Natural killer cell treated with Interleukin-12 subunit alpha and Interleukin-12 subunit beta and Interleukin-15 and Interleukin-18, amount 100 ng/mL, for 72 hours (primary cell): ENCODE results near the gene RSAD1. TPM values are rescaled to one million over a fixed set of nuclear protein-coding genes. Genes with fewer than 3 reads are reported as not detected.

Experiments used
- ATAC-seq, 2 donors: fragments of 150-1000 bp; cut with Tn5 transposase in 1 of 2; sonication (Bioruptor Pico), chemical (Tn5 transposase) in 1 of 2; 2 replicates each; pipeline ENCODE4 v1.10.0; 2021
- DNase-seq: peaks from one replicate; pipeline ENCODE4 v3.0.0; 2022; ENCODE audit warnings: low spot score
- H3K27ac Mint-ChIP-seq, 2 donors: 1 replicate in 1 of 2; 2 replicates in 1 of 2; pipeline ENCODE4 v1.8.0; 2022; ENCODE audit warnings: mixed read lengths in 2 of 2, mild to moderate bottlenecking in 1 of 2, moderate library complexity in 1 of 2
- H3K27me3 Mint-ChIP-seq, 2 donors: 1 replicate in 1 of 2; 2 replicates in 1 of 2; pipeline ENCODE4 v1.8.0; 2022; ENCODE audit warnings: mixed read lengths in 2 of 2
- H3K36me3 Mint-ChIP-seq: one replicate; pipeline ENCODE4 v1.8.0; 2022; ENCODE audit warnings: mixed read lengths
- H3K4me1 Mint-ChIP-seq, 2 donors: 1 replicate in 1 of 2; 2 replicates in 1 of 2; pipeline ENCODE4 v1.8.0; 2022; ENCODE audit warnings: low read depth in 2 of 2, mixed read lengths in 2 of 2, mild to moderate bottlenecking in 1 of 2
- H3K4me3 Mint-ChIP-seq: one replicate; pipeline ENCODE4 v1.8.0; 2022; ENCODE audit warnings: mixed read lengths
- H3K9me3 Mint-ChIP-seq: 2 replicates; pipeline ENCODE4 v1.8.0; 2022; ENCODE audit warnings: mixed read lengths
- total RNA-seq, 2 donors: library from RNA; stranded (reverse); gene quantifications; one replicate each; pipeline ENCODE4 v1.2.3, GENCODE V29; 2022

RSAD1 gene
- total RNA-seq, 2 donors from 2014 or later = 34.3 to 54.2 TPM

GRCh38 chr17:50518384-50519023 lies 39.8 kb downstream of the RSAD1 start:
- DNase-seq = no peak
- H3K4me1 Mint-ChIP-seq = no peaks in the 10 kb centered on the region
- no peaks in the 10 kb centered on the region for H3K36me3 Mint-ChIP-seq
- H3K27me3 Mint-ChIP-seq = no peaks in the 10 kb centered on the region
- H3K27ac Mint-ChIP-seq = no peak overlapping the region
- H3K9me3 Mint-ChIP-seq = no peaks in the 10 kb centered on the region
- no peak for ATAC-seq
- H3K4me3 Mint-ChIP-seq = no peak overlapping the region

- DNase-seq (no peak), ATAC-seq (no peak)
- no peaks in the 10 kb centered on the region for H3K36me3 Mint-ChIP-seq
- no peak overlapping the region for H3K27ac Mint-ChIP-seq
- no peaks in the 10 kb centered on the region for H3K9me3 Mint-ChIP-seq
- H3K4me1 Mint-ChIP-seq = no peaks in the 10 kb centered on the region
- H3K4me3 Mint-ChIP-seq = no peak overlapping the region
- H3K27me3 Mint-ChIP-seq = no peaks in the 10 kb centered on the region
These were observed 40.6 kb downstream of the RSAD1 start for GRCh38 chr17:50519141-50519834.

- Mint-ChIP-seq H3K9me3 (no peaks in the 10 kb centered on the region), H3K27ac (no peak overlapping the region), H3K4me1 (no peaks in the 10 kb centered on the region), H3K4me3 (no peak overlapping the region), H3K27me3 (no peaks in the 10 kb centered on the region), H3K36me3 (no peaks in the 10 kb centered on the region)
- DNase-seq = no peak
- no peak for ATAC-seq
These were observed 41.8 kb downstream of the RSAD1 start for GRCh38 chr17:50520483-50520882.

- no peak for ATAC-seq
- Mint-ChIP-seq H3K9me3 (no peaks in the 10 kb centered on the region), H3K27me3 (no peaks in the 10 kb centered on the region), H3K36me3 (no peaks in the 10 kb centered on the region), H3K27ac (no peak overlapping the region), H3K4me3 (no peak overlapping the region), H3K4me1 (no peaks in the 10 kb centered on the region)
- no peak for DNase-seq
These were observed 42.9 kb downstream of the RSAD1 start for GRCh38 chr17:50521514-50521913.

- Mint-ChIP-seq H3K36me3 (no peaks in the 10 kb centered on the region), H3K4me3 (no peak overlapping the region), H3K27ac (no peak overlapping the region), H3K27me3 (no peaks in the 10 kb centered on the region), H3K4me1 (no peaks in the 10 kb centered on the region), H3K9me3 (no peaks in the 10 kb centered on the region)
- DNase-seq (no peak), ATAC-seq (no peak)
These were observed 44.1 kb downstream of the RSAD1 start for GRCh38 chr17:50522766-50523165.

- H3K27me3 Mint-ChIP-seq = no peaks in the 10 kb centered on the region
- no peaks in the 10 kb centered on the region for H3K9me3 Mint-ChIP-seq
- H3K27ac Mint-ChIP-seq = no peak overlapping the region
- H3K4me1 Mint-ChIP-seq = no peaks in the 10 kb centered on the region
- no peaks in the 10 kb centered on the region for H3K36me3 Mint-ChIP-seq
- ATAC-seq = no peak
- no peak for DNase-seq
- H3K4me3 Mint-ChIP-seq = no peak overlapping the region
These were observed 44.5 kb downstream of the RSAD1 start for GRCh38 chr17:50523208-50523607.

- Mint-ChIP-seq H3K27me3 (peaks cover 0 to 2% of the 10 kb centered on the region in 2 donors), H3K4me3 (no peak overlapping the region), H3K27ac (no peak overlapping the region), H3K4me1 (no peaks in the 10 kb centered on the region), H3K9me3 (no peaks in the 10 kb centered on the region), H3K36me3 (no peaks in the 10 kb centered on the region)
- DNase-seq (no peak), ATAC-seq (no peak)
These were observed 46.2 kb downstream of the RSAD1 start for GRCh38 chr17:50524838-50525237.

- ATAC-seq = no peak
- no peaks in the 10 kb centered on the region for H3K9me3 Mint-ChIP-seq
- DNase-seq = no peak
- no peak overlapping the region for H3K27ac Mint-ChIP-seq
- peaks cover 12 to 13% of the 10 kb centered on the region in 2 donors for H3K27me3 Mint-ChIP-seq
- no peaks in the 10 kb centered on the region for H3K4me1 Mint-ChIP-seq
- no peak overlapping the region for H3K4me3 Mint-ChIP-seq
- H3K36me3 Mint-ChIP-seq = no peaks in the 10 kb centered on the region
These were observed 48.6 kb downstream of the RSAD1 start for GRCh38 chr17:50527155-50527762.

- Mint-ChIP-seq H3K27ac (no peak overlapping the region), H3K9me3 (no peaks in the 10 kb centered on the region), H3K4me1 (no peaks in the 10 kb centered on the region), H3K27me3 (peaks cover 13% of the 10 kb centered on the region in 2 donors), H3K4me3 (no peak overlapping the region), H3K36me3 (no peaks in the 10 kb centered on the region)
- ATAC-seq = no peak
- DNase-seq = no peak
These were observed 49.4 kb downstream of the RSAD1 start for GRCh38 chr17:50527949-50528474.

GRCh38 chr17:50529849-50530248 lies 51.2 kb downstream of the RSAD1 start:
- Mint-ChIP-seq H3K27me3 (peaks cover 29 to 30% of the 10 kb centered on the region in 2 donors), H3K4me1 (peaks cover 0 to 5% of the 10 kb centered on the region in 2 donors), H3K4me3 (no peak overlapping the region), H3K27ac (no peak overlapping the region), H3K9me3 (no peaks in the 10 kb centered on the region), H3K36me3 (no peaks in the 10 kb centered on the region)
- ATAC-seq = no peak
- DNase-seq = no peak

- H3K27me3 Mint-ChIP-seq = peaks cover 39% of the 10 kb centered on the region in 2 donors
- no peak overlapping the region for H3K27ac Mint-ChIP-seq
- no peak overlapping the region for H3K4me3 Mint-ChIP-seq
These were observed 52.9 kb downstream of the RSAD1 start for GRCh38 chr17:50531428-50532025.

GRCh38 chr17:50532452-50533024 lies 53.9 kb downstream of the RSAD1 start, which contains the start of gene EPN3:
TSS of gene EPN3 (plus strand) at chr17:50532735. CDS start at chr17:50536557, 3,822 bp downstream.
- ATAC-seq (no peak), DNase-seq (no peak)
- Mint-ChIP-seq H3K9me3 (no peaks in the 10 kb centered on the region), H3K36me3 (no peaks in the 10 kb centered on the region), H3K27ac (no peak within 1 kb of the TSS), H3K27me3 (peaks cover 39 to 41% of the 10 kb centered on the region in 2 donors), H3K4me3 (no peak within 1 kb of the TSS), H3K4me1 (peaks cover 0 to 5% of the 10 kb centered on the region in 2 donors)

More at GRCh38 chr17:50531428-50532025, 52.9 kb downstream of the RSAD1 start:
- ATAC-seq = no peak
- no peak for DNase-seq
- H3K36me3 Mint-ChIP-seq = no peaks in the 10 kb centered on the region
- H3K9me3 Mint-ChIP-seq = no peaks in the 10 kb centered on the region
- H3K4me1 Mint-ChIP-seq = peaks cover 0 to 5% of the 10 kb centered on the region in 2 donors

GRCh38 chr17:50533185-50533584 lies 54.5 kb downstream of the RSAD1 start:
- H3K27me3 Mint-ChIP-seq = peaks cover 39 to 41% of the 10 kb centered on the region in 2 donors

More at GRCh38 chr17:50533185-50533584, 54.5 kb downstream of the RSAD1 start:
- Mint-ChIP-seq H3K36me3 (no peaks in the 10 kb centered on the region), H3K9me3 (no peaks in the 10 kb centered on the region), H3K4me1 (peaks cover 0 to 5% of the 10 kb centered on the region in 2 donors), H3K4me3 (no peak overlapping the region), H3K27ac (no peak overlapping the region)
- ATAC-seq = no peak
- DNase-seq = no peak
